Stimulated activated CD4-positive, alpha-beta T cell treated with anti-CD3 and anti-CD28 coated beads, TNF-alpha, amount 100 ng/mL, for 24 hours (primary cell): ENCODE results near the gene ZNF24.

ENCODE experiments used
- DNase-seq, 3 experiments: peaks; one replicate each; pipeline ENCODE4 v3.0.0-alpha.2; 2020; ENCODE audit warnings: low read depth in 3 of 3

ZNF24 gene

GRCh38 chr18:35343936-35344735 is at the start of gene ZNF24:
ZNF24 (minus strand) TSS chr18:35344420; CDS start chr18:35340650, 3,770 bp downstream.
- peak; percentile 82 to 92 (median 85) for DNase-seq

- DNase-seq, result no peak
Measured at GRCh38 chr18:35393716-35394115, 49.5 kb upstream of the ZNF24 start.

DNA sequence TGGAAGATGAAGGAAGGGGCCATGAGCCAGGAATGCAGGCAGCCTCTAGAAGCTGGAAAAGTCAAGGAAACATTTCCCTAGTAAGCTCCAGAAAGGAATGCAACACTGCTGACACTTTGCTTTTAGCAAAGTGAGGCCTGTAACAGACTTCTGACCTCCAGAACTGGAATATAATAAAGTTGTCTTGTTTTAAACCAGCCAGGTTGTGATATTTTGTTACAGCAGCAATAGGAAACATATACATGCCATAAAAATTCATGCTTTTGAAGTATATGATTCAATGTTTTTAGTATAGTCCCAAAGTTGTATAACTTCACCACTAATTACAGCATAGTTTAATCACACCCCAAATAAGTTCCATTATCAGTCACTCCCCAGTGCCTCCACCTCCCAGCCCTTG is 48.2 kb upstream of the ZNF24 start:
- no peak for DNase-seq

DNA sequence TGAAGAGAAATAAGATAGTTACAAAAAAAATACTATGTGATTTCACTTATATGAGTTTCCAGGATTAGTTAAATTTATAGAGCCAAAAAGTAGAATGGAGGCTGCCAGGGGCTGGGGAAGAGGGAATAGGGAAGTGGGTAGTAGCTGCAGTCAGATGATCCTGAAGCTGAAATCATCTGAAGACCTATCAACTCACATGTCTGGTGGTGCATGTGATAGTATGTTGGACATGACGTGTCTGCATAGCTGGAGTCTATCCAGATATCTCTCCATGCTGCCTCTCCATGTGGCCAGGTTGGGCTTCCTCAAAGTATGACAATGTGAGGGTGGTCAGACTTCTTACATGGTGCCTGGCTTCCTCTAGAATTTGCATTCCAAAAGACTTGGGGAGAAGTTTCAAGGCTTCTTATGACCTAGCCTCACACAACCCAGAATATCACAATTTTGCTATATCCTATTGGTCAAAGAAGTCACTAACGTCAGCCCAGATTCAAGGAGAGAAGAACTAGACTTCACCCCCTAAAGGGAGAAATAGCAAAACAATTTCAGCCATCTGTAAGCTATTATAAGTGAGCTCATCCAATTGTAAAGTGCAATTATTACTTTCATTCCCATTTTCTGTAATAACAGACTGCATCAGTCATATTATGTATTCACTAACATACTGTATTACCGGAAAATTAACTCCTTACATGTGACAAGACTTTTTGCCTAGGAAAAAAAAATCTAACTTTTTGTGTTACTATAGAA is 46.9 kb upstream of the ZNF24 start:
- no peak for DNase-seq

- DNase-seq, result no peak
Measured at GRCh38 chr18:35389095-35389618, 44.9 kb upstream of the ZNF24 start.

DNA sequence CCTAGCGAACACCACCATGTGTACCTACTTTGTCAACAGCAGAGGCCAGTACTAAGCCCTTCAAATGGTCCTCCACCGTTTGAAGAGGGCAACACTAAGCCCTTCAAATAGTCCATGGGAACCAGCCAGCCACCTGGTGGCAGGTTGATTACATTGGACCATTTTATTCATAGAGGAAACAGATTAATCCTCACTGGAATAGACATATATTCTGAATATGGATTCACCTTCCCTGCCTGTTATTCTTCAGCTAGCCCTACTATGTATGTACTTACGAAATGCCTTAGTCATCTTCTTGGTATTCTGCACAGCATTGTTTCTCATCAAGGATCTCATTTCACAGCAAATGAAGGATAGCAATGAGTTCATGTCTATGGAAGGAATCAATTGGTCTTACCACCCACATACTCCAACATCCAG is 42.9 kb upstream of the ZNF24 start:
- DNase-seq, result no peak

GRCh38 chr18:35386600-35387100 is 42.4 kb upstream of the ZNF24 start:
- peak; percentile 23 to 48 (median 37) for DNase-seq

DNA sequence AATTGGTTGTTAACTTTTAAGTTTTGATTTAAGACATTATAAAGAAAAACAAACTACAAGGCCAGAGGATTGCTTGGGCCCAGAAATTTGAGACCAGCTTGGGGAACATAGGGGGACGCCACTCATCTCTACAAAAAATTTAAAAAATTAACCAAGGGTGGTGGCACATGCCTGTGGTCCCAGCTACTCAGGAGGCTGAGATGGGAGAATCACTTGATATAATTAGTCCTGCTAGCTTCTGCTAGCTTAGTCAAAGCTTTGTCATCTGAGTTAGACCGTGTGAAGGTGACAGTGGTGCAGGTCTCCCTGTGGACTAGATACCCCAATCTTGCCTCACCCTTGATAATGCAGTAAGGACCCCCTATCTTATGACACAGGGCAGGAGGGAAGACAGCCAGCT is 38.9 kb upstream of the ZNF24 start:
- no peak for DNase-seq

DNA sequence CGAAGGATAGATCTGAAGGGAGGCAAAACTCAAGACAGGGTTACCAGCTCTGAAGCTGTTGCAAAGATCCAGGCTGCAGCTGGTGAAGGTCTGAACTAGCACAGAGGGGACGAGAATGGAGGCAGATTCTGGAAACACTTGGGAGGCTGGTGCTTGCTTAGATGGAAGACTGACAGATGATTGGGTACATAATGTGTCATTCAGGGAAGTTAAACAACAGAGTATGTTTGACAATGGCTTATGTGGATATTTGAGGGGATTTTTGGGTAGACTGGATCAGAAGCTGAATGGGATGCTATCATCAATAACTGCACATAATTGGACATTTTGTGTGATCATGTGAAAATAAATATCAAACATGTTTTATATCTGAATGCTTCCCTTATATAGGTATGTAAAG is 35.2 kb upstream of the ZNF24 start:
- DNase-seq, result no peak

- no peak for DNase-seq
Measured at GRCh38 chr18:35378574-35378896, 34.3 kb upstream of the ZNF24 start.

- no peak for DNase-seq
Measured at GRCh38 chr18:35377875-35378573, 33.8 kb upstream of the ZNF24 start.

DNA sequence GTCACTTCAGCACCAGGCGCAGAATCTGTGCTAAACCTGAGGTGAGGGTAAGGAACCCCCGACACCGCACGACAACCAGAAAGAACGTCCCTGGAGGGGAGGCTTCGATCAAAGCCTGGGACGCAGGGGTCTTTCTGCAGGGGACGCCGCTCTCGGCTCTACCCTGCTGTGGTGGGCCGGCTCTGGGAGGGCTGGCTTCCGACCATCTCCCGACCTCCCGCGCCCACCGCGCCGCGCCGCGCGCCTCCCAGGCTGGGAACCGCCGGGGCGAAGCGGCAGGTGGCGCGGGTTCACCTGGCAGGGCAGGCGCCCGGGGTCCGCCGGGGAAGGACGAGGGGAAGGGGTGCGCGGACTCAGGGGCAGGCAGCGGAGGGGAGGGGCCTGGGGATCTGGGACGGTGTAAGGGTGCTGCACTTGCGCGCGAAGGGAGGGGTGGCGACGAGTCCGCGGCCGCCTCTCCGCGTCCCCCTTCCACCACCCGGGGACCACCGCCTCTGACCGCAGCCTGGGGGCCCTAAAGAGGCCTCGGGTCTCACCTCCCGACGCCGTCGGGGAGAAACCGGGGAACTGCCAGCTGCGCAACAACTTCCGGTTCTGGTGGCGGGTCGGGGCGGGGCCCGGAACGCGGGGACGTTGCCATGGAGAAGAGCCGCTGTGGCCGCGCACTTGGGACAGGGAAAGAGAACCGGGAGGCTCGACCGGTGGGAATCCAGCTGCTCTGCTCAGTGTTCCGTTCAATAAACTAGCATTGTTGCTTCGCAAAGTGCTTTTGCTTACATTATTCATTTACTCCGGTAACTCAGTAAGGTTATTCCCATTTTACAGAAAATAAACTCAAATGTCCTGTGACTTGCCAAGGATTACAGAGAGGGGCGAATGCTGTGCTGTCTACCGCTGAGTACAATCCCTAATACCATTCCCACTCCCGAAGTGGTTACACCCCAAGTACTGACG is 32.8 kb upstream of the ZNF24 start, which contains the start of gene ZNF396:
ZNF396 (minus strand) TSS at position 596 of the 954 bp plus-strand sequence. CDS start 3,045 bp downstream, outside the sequence.
- peak; percentile 49 to 72 (median 57) for DNase-seq

DNA sequence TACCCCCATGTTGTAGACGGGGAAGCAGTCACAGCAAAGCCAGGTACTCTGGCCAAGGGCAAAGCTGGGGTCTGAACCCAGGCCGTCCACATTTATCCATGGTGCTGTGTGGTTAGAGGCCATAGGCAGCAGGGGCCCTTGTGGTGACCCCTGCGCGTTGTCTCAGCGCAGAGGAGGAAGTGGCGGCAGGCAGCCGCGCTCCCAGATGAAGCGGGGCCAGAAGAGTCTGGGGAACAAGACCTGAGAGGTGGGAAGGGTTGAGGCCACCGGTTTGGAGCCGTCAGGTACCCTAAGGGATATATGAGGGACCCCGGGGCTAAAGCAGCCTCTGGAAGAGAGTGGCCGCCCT is 32.1 kb upstream of the ZNF24 start:
- DNase-seq, result no peak

GRCh38 chr18:35374708-35375107 is 30.5 kb upstream of the ZNF24 start:
- DNase-seq, result no peak

DNA sequence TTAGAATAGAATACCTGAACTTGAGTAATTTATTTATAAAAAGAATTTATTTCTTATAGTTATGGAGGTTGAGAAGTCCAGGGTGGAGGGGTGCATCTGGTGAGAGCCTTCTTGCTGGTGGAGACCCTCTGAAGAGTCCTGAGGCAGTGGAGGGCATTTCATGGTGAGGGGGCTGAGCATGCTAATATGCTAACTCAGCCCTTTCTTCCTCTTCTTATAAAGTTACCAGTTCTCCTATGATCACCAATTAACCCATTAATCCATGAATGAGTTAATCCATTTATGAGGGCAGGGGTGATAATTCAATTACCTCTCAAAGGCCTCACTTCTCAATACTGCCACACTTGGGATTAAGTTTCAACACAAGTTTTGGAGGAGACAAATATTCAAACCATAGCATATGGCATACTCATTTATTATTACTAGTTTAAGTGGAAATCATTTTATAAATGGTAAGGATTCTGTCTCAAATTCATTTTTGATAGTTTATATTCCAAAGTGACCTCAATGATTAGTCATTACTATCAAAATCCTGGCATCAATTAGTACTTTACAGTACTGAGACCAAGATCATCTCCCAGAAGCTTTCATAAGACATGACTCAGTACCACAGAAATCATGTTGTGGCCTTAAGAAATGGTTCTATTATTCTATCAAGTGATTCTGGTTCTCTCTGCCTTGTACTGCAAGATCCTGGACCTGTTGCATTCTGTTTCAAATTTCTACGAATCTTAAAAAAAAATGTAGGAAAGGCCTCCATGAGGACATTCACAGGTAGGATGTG is 27.4 kb upstream of the ZNF24 start:
- DNase-seq, result no peak

DNA sequence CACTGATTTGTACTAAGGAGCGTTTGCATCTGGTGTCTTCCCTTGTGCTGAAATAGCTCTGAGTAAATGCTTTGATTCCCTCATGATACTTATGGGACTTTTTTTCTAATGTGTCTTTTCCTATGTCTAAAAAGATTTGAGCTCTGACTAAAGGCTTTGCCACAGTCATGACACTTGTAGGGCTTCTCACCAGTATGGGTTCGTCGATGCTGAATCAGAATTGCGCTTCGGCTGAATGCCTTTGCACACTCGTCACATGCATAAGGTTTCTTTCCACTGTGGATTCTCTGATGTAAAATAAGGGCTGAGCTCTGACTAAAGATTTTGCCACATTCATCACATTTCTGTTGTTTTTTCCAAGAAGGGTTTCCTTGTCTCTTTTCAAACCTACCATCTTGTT is 24.9 kb upstream of the ZNF24 start:
- DNase-seq, result no peak

DNA sequence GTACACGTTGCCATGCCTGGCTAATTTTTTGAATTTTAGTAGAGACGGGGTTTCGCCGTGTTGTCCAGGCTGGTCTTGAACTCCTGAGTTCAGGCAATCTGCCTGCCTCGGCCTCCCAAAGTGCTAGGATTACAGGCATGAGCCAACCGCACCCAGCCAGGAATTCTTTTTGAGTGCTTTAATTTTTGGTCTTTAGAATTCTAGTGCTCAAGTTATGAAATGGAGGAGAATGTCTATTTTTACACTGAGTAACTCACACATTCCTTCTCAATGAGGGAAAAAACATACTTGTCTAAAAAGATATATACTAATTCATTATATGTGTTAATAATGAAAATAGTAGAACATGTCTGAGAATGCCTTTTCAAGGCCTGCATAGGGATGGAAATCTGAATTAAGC is 24.4 kb upstream of the ZNF24 start:
- no peak for DNase-seq

DNA sequence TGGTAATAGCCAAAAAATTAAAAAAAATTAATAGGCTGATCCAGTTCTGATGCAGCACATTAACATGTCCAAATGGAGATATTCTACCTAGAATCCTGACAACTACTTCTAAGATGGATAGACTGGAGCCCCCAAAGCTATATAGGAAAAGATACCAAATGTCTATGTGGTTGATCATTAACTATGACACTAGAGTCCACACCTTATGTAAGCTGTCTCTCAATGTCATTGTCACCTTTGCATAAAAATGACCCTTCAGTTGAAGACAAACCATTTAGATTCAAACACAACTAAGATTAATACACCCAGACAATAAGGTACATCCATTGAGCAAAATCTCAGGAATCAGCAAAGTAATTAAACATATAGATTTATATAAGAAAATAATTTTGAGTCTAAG is 18.3 kb upstream of the ZNF24 start:
- no peak for DNase-seq

DNA sequence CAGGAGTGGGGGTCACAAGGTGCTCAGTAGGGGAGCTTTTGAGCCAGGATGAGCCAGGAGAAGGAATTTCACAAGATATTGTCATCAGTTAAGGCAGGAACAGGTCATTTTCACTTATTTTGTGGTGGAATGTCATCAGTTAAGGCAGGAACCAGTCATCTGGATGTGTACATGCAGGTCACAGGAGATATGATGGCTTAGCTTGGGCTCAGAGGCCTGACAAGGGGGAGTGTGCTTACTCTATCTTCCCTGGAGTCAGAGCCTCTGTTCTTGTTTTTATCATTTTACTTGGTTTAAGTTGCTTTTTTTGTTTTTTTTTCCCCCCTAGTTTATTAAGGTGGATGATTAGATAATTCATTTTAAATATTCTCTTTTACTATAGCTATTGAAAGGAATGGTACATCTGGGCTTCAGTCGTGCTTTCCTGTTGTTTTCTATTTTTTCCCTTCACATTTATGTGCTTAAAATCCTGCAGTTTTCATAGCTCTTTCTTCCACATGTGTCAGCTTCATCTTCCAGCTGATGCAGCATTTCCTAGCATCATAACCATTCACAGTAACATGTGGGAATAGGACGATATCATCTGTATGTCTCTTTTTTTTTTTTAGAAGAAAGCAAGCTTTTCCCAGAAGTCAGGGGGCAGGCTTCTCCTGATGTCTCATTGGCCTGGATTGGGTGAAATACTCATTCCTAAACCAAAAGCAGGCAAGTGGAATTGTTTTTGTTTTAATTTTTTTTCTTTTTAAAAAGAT is 17.5 kb upstream of the ZNF24 start:
- DNase-seq, result no peak
